HFFc6 (cell line): Measurements from ENCODE around the gene PDE4A. TPM values are rescaled to one million over a fixed set of nuclear protein-coding genes. Genes with fewer than 3 reads are reported as not detected.
"Not testable (repeated sequence)": the region's sequence is repeated elsewhere in the genome, so short reads cannot be mapped to it uniquely, and the experiment has no call there.

Experiments
- DNase-seq: peaks from one replicate; pipeline ENCODE4 v3.0.0-alpha.2; 2018
- H3K27ac Mint-ChIP-seq: 2 replicates; pipeline ENCODE4 v1.8.0; 2020; ENCODE audit warnings: mild to moderate bottlenecking, mixed read lengths
- H3K27me3 Mint-ChIP-seq: 2 replicates; pipeline ENCODE4 v1.8.0; 2021; ENCODE audit warnings: mild to moderate bottlenecking, moderate library complexity, mixed read lengths; ENCODE audit not compliant: insufficient read depth
- H3K36me3 Mint-ChIP-seq: 2 replicates; pipeline ENCODE4 v1.8.0; 2021; ENCODE audit warnings: low read depth, mixed read lengths
- H3K4me1 Mint-ChIP-seq: 2 replicates; pipeline ENCODE4 v1.8.0; 2020; ENCODE audit warnings: low read depth, mixed read lengths
- H3K4me3 Mint-ChIP-seq: 2 replicates; pipeline ENCODE4 v1.8.0; 2020; ENCODE audit warnings: mild to moderate bottlenecking, moderate library complexity, mixed read lengths
- H3K9me3 Mint-ChIP-seq: 2 replicates; pipeline ENCODE4 v1.8.0; 2020; ENCODE audit warnings: mild to moderate bottlenecking, mixed read lengths
- total RNA-seq, 6 experiments: library from RNA; stranded (reverse); fragmentation: NEBNext Ultra II Directional; extraction: Animal tissue kit (Norgen Biotek cat#: 25700); gene quantifications; 2 replicates in 1 of 6; 3 replicates in 5 of 6; pipeline ENCODE4 v1.2.3, GENCODE V29; 2021
- TF ChIP-seq, protein P1 (sequence below): fragments of 200-600 bp; sonication (generic); IDR thresholded peaks from 2 replicates; pipeline ENCODE4 v1.5.0; 2021; ENCODE audit warnings: antibody characterized with exemption, mild to moderate bottlenecking

The PDE4A gene
- total RNA-seq, 6 experiments from 2014 or later = 10.1 to 18.9 (median 10.8) TPM

DNA sequence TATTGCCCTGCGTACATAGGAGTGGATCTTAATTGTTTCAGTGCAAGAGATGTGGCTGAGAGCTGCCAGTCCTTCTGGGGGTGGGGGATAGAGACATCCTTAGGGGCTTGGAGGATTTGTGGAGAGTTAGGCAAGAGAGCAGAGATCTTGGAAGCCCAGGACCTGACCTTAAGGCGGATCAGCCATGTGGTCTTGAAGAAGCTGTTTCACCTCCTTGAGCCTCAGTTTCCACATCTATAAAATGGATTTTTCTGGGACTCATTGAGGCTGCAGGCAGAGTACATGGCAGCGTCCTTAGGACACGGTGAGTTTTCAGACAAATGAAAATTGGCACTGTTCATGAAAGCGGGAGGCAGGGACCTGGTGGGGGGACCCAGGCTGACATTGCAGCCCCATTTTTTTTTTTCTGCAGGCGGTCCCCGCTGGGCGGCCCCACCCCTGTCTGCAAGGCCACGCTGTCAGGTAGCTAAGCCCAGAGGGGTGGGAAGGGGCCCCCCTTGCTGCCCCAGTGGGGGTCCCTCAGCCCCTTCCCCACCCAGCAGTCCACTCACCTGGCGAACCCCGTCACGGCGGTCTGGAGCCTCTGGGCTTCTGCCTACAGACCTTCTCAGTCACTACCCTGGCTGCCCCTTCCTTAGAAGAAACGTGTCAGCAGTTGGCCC lies 30.0 kb downstream of the PDE4A start:
- H3K4me1 Mint-ChIP-seq = no peaks in the 10 kb centered on the region; the same call in 1 of the 2 replicates
- peaks cover 9% of the 10 kb centered on the region for H3K36me3 Mint-ChIP-seq
- no peaks in the 10 kb centered on the region; the same call in 1 of the 2 replicates for H3K27me3 Mint-ChIP-seq
- no peak overlapping the region for H3K4me3 Mint-ChIP-seq
- no peak for DNase-seq
- TF ChIP-seq, protein P1, sequence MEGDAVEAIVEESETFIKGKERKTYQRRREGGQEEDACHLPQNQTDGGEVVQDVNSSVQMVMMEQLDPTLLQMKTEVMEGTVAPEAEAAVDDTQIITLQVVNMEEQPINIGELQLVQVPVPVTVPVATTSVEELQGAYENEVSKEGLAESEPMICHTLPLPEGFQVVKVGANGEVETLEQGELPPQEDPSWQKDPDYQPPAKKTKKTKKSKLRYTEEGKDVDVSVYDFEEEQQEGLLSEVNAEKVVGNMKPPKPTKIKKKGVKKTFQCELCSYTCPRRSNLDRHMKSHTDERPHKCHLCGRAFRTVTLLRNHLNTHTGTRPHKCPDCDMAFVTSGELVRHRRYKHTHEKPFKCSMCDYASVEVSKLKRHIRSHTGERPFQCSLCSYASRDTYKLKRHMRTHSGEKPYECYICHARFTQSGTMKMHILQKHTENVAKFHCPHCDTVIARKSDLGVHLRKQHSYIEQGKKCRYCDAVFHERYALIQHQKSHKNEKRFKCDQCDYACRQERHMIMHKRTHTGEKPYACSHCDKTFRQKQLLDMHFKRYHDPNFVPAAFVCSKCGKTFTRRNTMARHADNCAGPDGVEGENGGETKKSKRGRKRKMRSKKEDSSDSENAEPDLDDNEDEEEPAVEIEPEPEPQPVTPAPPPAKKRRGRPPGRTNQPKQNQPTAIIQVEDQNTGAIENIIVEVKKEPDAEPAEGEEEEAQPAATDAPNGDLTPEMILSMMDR = no peak
- no peak overlapping the region for H3K27ac Mint-ChIP-seq
- no peaks in the 10 kb centered on the region for H3K9me3 Mint-ChIP-seq

DNA sequence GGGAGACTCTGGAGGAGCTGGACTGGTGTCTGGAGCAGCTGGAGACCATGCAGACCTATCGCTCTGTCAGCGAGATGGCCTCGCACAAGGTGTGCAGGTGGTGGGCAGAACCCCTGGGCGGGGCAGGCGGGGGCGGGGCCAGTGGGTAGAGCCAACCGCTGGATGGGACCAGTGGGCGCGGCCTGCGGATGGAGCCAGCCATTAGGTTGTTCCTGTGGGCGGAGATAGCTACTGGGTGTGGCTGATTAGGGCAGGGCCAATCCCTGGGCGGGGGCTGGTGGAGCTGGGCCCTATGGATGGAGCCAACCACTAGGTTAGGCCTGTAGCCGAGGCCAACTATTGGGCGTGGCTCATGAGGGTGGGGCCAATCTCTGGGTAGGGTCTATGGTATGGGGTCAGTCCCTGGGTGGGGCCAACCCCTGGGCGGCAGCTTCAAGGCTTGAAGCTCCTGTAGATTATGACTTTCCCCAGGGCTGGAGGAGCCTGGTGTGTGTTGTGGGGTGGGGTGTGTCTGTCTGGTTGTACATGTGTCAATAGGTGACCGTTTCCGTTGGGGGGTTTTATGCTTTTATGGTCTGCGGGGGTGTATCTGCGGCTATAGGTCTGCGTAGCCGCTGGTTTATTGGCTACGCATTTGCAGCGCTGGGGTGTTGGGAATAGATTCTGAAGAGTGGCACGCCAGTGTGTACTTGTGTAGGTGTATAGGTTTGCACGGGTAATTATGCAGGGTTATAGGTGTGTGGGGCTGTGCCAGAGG lies 30.7 kb downstream of the PDE4A start:
- no peak overlapping the region for H3K27ac Mint-ChIP-seq
- peaks cover 9% of the 10 kb centered on the region for H3K36me3 Mint-ChIP-seq
- no peak for DNase-seq

DNA sequence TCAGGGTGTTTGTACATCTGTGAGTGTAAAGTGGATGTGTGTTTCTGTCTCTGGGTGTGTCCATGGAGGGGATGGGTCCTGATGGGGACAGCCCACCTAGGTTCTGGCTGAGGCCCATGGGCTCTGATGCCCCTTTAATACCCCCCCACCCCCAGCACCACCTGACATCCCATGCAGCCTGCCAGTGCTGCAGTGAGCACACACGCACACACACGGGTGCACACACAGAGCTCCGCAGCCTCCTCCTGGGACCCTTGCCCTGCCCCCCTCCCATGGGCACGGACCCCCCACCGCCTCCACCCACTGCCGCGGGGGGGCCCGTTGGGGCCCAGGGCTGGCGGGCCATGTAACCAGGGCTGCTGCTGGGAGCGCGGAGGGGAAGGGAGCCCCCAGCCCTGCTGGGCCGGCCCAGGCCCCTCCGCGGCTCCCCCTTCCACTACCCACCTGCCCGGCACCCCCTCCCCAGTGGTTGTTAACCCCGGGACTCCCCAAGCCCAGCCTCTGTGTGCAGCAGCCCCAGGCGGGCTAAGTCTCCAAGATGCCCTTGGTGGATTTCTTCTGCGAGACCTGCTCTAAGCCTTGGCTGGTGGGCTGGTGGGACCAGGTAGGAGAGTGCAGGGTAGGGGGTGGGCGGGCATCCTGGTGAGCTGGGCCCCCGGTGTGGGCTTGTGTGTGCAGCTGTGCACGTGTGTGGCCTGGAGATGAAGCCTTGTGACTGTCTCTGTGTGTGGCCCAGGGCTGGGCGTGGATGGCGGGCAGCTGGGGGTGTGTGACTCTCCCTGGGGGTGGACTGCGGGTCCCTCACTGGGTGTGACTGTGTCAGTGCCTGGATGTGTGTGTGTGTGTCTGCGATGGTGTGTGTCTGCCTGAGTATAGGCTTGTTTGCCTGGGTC lies 32.6 kb downstream of the PDE4A start:
- no peak for DNase-seq
- Mint-ChIP-seq H3K9me3 (no peaks in the 10 kb centered on the region), H3K4me1 (no peaks in the 10 kb centered on the region; the same call in 1 of the 2 replicates)

More for the DNA sequence above, 30.7 kb downstream of the PDE4A start:
- Mint-ChIP-seq H3K9me3 (no peaks in the 10 kb centered on the region), H3K4me1 (no peaks in the 10 kb centered on the region; the same call in 1 of the 2 replicates), H3K27me3 (no peaks in the 10 kb centered on the region; the same call in 1 of the 2 replicates), H3K4me3 (no peak overlapping the region)
- TF ChIP-seq, protein P1 = no peak

DNA sequence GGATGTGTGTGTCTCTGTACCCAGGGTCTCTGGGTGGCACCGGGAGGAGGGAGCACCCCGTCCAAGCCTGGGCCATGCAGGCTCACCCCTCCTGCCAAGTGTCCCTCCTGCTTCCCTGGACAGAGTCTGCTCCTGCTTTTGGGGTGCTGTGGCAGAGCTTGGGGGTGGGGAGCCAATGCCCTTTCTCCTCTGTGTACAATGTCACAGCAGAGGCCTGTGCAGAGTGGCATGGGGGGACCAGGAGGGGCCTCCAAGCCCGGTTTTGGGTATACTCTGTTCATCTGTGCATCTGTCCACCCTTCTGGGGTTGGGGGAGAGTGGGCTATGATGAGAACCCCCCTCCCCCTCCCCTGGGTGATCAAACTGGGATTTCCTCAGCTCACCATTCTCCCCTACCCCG lies 33.5 kb downstream of the PDE4A start:
- Mint-ChIP-seq H3K27ac (no peak overlapping the region), H3K4me1 (no peaks in the 10 kb centered on the region; the same call in 1 of the 2 replicates), H3K36me3 (peaks cover 5% of the 10 kb centered on the region), H3K4me3 (no peak overlapping the region), H3K9me3 (no peaks in the 10 kb centered on the region), H3K27me3 (no peaks in the 10 kb centered on the region; the same call in 1 of the 2 replicates)
- TF ChIP-seq, protein P1 = no peak
- DNase-seq = no peak

More for the DNA sequence above, 32.6 kb downstream of the PDE4A start:
- no peaks in the 10 kb centered on the region; the same call in 1 of the 2 replicates for H3K27me3 Mint-ChIP-seq
- no peak overlapping the region for H3K4me3 Mint-ChIP-seq
- peaks cover 9% of the 10 kb centered on the region for H3K36me3 Mint-ChIP-seq
- TF ChIP-seq, protein P1 = no peak
- H3K27ac Mint-ChIP-seq = no peak overlapping the region

DNA sequence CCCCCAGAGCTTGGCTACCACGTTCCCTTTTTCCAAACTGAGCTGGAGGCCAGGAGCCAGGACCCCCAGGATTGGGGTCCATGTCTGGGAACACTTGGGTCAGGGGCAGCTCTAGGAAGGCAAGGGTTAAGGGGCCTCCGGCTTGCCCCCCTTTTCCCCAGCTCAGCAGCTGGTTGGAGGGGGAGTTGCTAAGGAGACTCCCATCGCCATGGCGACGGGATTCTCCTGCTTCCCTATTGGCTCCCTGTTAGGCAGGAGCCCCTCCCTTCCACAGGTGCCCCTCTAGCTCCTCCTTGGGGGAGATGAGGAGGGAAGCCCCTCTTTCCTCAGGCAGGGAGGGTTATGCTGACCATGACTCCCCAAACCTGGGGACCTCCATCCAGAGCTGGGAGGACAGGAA lies 33.9 kb downstream of the PDE4A start:
- H3K36me3 Mint-ChIP-seq = peaks cover 5% of the 10 kb centered on the region
- no peaks in the 10 kb centered on the region; the same call in 1 of the 2 replicates for H3K4me1 Mint-ChIP-seq
- no peaks in the 10 kb centered on the region for H3K9me3 Mint-ChIP-seq
- H3K4me3 Mint-ChIP-seq = no peak overlapping the region
- no peak overlapping the region for H3K27ac Mint-ChIP-seq
- H3K27me3 Mint-ChIP-seq = no peaks in the 10 kb centered on the region; the same call in 1 of the 2 replicates
- TF ChIP-seq, protein P1 = no peak
- DNase-seq = no peak

DNA sequence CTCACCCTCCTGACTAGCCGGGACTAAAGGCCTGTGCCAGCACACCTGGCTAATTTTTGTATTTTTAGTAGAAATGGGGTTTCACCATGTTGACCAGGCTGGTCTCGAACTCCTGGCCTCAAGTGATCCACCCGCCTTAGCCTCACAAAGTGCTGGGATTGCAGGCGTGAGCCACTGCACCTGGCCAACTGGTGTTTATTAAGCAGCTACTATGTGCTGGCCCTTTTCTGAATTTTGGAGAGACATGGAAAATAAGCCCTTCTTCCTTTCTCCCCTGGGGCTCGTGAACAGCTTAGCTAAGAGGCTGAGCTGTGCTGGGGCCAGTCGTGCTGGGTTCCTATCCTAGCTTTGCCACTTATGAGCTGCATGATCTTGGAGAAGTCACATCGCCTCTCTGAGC lies 38.4 kb downstream of the PDE4A start:
- not testable (repeated sequence) for DNase-seq, H3K27ac Mint-ChIP-seq, H3K4me3 Mint-ChIP-seq, H3K27me3 Mint-ChIP-seq, H3K36me3 Mint-ChIP-seq, H3K4me1 Mint-ChIP-seq, H3K9me3 Mint-ChIP-seq
